ENCODE results near the gene C2CD2L.
"Not testable (repeated sequence)": the region's sequence is repeated elsewhere in the genome, so short reads cannot be mapped to it uniquely, and the experiment has no call there.

Gene C2CD2L

GRCh38 chr11:119125821-119126220 lies 18.7 kb downstream of the C2CD2L start:
- Histone ChIP-seq H3K27ac (no peak overlapping the region), H3K4me3 (no peak overlapping the region)
- no peak for TF ChIP-seq CTCF (IDR thresholded peaks at IDR 0.05)
- no peak for DNase-seq (ENCODE audit: low spot score)

GRCh38 chr11:119126675-119127268 lies 19.6 kb downstream of the C2CD2L start:
- no peak for DNase-seq (ENCODE audit: low spot score)
- H3K27ac ChIP-seq, result no peak overlapping the region
- TF ChIP-seq CTCF (IDR thresholded peaks at IDR 0.05), result no peak

GRCh38 chr11:119130662-119131061 lies 23.5 kb downstream of the C2CD2L start:
- no peak overlapping the region for H3K4me3 ChIP-seq
- no peak for TF ChIP-seq CTCF (IDR thresholded peaks at IDR 0.05)
- DNase-seq (ENCODE audit: low spot score), result no peak
- H3K27ac ChIP-seq, result no peak overlapping the region

More at GRCh38 chr11:119126675-119127268, 19.6 kb downstream of the C2CD2L start:
- no peak overlapping the region for H3K4me3 ChIP-seq

GRCh38 chr11:119134389-119134978 lies 27.3 kb downstream of the C2CD2L start:
- Histone ChIP-seq H3K4me3 (no peak overlapping the region), H3K27ac (no peak overlapping the region)
- no peak for DNase-seq (ENCODE audit: low spot score)
- TF ChIP-seq CTCF (IDR thresholded peaks at IDR 0.05), result peak; percentile 32

- not testable (repeated sequence) for H3K27ac ChIP-seq; H3K4me3 ChIP-seq; DNase-seq (ENCODE audit: low spot score)
These were observed 32.1 kb downstream of the C2CD2L start for GRCh38 chr11:119139276-119139675.

GRCh38 chr11:119144825-119145486 lies 37.8 kb downstream of the C2CD2L start:
- H3K27ac ChIP-seq, result no peak overlapping the region
- no peak overlapping the region for H3K4me3 ChIP-seq
- DNase-seq (ENCODE audit: low spot score), result no peak
- TF ChIP-seq CTCF (IDR thresholded peaks at IDR 0.05), result peak; percentile 65

- TF ChIP-seq CTCF (IDR thresholded peaks at IDR 0.05), result no peak
- Histone ChIP-seq H3K4me3 (no peak overlapping the region), H3K27ac (no peak overlapping the region)
- DNase-seq (ENCODE audit: low spot score), result no peak
These were observed 38.4 kb downstream of the C2CD2L start for GRCh38 chr11:119145551-119145950.

Measured in coronary artery (tissue), 2 donors.